Activated naive CD4-positive, alpha-beta T cell treated with anti-CD3 and anti-CD28 coated beads, Interleukin-2, amount 10 ng/mL, durations not matched to agents 7 days and 5 days (primary cell): ENCODE data around the gene ZCCHC14.
"Not testable (repeated sequence)": the region's sequence is repeated elsewhere in the genome, so short reads cannot be mapped to it uniquely, and the experiment has no call there.

Experiments used
- CTCF ChIA-PET: fragments of 350-600 bp; sonication (Branson Sonifier 250); formaldehyde crosslinking; loops from one replicate; lab custom pipeline; 2021; ENCODE audit warnings: antibody characterized with exemption; lab: Charles Lee
- DNase-seq: peaks from one replicate; pipeline ENCODE4 v3.0.0-alpha.2; 2020
- H3K27ac Mint-ChIP-seq: one replicate; pipeline ENCODE4 v1.8.0; 2021; ENCODE audit warnings: mild to moderate bottlenecking, moderate library complexity, mixed read lengths
- H3K27me3 Mint-ChIP-seq: one replicate; pipeline ENCODE4 v1.8.0; 2021; ENCODE audit warnings: mild to moderate bottlenecking, mixed read lengths
- H3K36me3 Mint-ChIP-seq: one replicate; pipeline ENCODE4 v1.8.0; 2021; ENCODE audit warnings: mixed read lengths
- H3K4me1 Mint-ChIP-seq: one replicate; pipeline ENCODE4 v1.8.0; 2021; ENCODE audit warnings: mixed read lengths
- H3K4me3 Mint-ChIP-seq: one replicate; pipeline ENCODE4 v1.8.0; 2021; ENCODE audit warnings: mild to moderate bottlenecking, moderate library complexity, mixed read lengths
- H3K9me3 Mint-ChIP-seq: one replicate; pipeline ENCODE4 v1.8.0; 2021; ENCODE audit warnings: mixed read lengths

ZCCHC14 gene

DNA sequence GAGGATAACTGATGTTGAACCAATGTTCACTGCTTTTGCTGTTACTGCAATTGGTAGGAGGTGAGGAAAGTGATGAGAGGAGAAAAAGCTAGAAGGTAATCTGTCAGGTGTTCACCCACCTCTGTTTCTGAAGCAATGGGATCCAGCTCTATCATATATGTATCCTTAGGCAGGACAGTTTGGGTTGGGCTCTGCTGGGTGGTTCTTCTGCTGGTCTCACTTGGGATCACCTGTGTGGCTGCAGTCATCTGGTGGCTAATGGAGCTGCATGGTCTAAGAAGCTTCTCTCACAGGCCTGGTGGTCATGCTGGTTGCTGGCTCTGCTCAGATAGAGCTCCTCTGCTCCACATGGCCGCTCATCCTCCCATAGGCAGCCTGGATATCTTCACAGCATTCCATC is 40.2 kb upstream of the ZCCHC14 start:
- CTCF ChIA-PET, result no interaction called here
- no peaks in the 10 kb centered on the region for H3K4me1 Mint-ChIP-seq
- H3K36me3 Mint-ChIP-seq, result no peaks in the 10 kb centered on the region
- peaks cover 20% of the 10 kb centered on the region for H3K9me3 Mint-ChIP-seq
- no peak overlapping the region for H3K4me3 Mint-ChIP-seq
- H3K27ac Mint-ChIP-seq, result no peak overlapping the region
- peaks cover 23% of the 10 kb centered on the region for H3K27me3 Mint-ChIP-seq
- DNase-seq, result no peak

DNA sequence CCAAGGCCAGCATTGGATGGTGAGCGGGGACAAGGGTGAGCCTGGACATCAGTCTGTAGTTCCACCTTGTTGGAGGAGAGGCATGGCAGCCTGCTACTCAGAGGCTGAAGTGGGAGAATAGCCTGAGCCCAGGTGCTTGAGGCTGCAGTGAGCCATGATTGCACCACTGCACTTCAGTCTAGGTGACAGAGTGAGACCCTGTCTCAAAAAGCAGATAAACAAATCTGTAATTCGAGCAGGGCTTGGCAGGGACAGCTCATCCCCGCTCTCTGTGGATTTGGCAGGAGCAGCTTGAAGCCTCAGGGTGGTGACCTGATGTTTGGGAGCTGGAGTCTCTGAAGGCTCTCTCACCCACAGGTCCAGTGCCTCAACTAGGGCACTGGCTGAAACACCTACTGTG is 38.6 kb upstream of the ZCCHC14 start:
- H3K27me3 Mint-ChIP-seq, result peaks cover 33% of the 10 kb centered on the region
- H3K4me1 Mint-ChIP-seq, result no peaks in the 10 kb centered on the region

DNA sequence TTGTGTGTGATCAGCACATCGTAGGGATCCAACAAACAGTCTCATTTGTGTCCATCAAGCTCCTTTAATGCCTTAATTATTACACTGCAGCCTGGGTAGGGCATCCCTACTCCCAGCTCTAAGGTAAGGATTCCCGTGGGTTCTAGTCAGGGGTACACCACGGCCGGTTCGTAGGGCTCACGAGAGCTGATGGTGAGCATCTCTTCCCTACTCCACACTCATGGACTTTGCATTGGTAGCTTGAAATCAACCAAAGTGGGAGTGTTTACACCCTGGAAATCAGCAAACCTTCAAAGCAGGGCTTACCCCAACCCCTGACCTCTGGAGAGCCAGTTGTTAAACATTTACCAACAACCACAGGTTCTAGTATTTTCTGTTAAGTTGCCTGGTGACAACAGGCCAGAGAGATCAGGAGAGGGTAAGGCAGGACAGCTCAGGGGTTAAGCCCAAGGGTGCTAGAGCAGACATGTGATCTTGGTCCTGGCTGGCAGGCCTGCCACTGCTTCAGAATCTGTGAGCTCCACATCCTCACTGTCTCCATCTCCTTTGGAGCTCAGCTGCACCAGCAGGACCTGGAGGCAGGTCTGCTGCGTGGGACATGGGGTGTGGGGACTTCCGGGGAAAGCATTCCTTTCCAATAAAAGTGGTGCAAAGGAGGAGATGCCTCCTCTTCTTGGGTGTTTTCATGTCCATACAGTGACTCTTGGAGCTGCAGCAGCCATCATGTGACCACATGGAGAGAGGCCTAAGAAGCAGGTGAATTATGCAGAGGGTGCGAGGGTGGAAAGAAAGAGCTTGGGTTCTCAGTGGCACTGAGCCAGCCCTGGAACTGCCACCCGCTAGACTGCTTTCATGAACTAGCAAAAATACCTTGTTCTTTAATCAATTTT is 36.1 kb upstream of the ZCCHC14 start:
- H3K27me3 Mint-ChIP-seq, result peaks cover 40% of the 10 kb centered on the region
- no peak for DNase-seq
- CTCF ChIA-PET, result interaction anchor here (1.3 kb wide), 1 partner anchor 106 kb away, joined by 5 read pairs; no protein-coding TSS in a partner anchor
- H3K4me3 Mint-ChIP-seq, result no peak overlapping the region
- H3K36me3 Mint-ChIP-seq, result no peaks in the 10 kb centered on the region
- H3K9me3 Mint-ChIP-seq, result peaks cover 14% of the 10 kb centered on the region
- no peaks in the 10 kb centered on the region for H3K4me1 Mint-ChIP-seq
- no peak overlapping the region for H3K27ac Mint-ChIP-seq

More for the DNA sequence above, 38.6 kb upstream of the ZCCHC14 start:
- Mint-ChIP-seq H3K4me3 (no peak overlapping the region), H3K27ac (no peak overlapping the region), H3K36me3 (no peaks in the 10 kb centered on the region), H3K9me3 (peaks cover 16% of the 10 kb centered on the region)
- DNase-seq, result no peak
- CTCF ChIA-PET, result no interaction called here

DNA sequence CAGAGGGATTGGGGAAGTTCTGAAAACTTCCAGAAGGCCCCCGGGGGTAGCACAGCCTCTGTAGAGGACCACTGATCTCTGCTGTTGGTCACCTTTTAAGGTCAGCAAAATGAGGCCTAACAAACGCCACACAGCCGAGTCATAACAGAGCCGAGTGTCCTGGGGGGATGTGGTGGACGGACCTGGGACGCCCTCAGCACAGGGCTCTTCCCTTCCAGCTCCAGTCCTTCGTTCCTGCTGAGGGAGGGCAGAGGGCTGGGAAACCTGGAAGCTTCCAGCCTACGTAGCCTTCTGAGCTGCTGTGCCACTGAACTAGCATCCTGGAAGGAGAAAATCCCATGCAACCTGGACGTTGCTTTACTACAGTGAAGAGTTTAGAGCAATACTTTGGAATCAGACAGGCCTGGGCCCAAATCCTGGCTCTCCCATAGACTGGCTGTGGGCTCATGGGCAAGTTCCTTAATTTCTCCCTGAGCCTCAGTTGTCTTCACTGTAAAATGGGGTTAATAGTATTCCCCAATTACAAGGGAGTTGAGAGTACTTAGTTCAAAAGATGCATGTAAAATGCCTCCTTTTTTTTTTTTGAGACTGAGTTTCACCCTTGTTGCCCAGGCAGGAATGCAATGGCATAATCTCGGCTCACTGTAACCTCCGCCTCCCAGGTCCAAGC is 34.4 kb upstream of the ZCCHC14 start:
- CTCF ChIA-PET, result no interaction called here
- Mint-ChIP-seq H3K27ac (no peak overlapping the region), H3K4me3 (no peak overlapping the region), H3K36me3 (no peaks in the 10 kb centered on the region), H3K9me3 (peaks cover 5% of the 10 kb centered on the region), H3K27me3 (peaks cover 40% of the 10 kb centered on the region), H3K4me1 (no peaks in the 10 kb centered on the region)
- no peak for DNase-seq

DNA sequence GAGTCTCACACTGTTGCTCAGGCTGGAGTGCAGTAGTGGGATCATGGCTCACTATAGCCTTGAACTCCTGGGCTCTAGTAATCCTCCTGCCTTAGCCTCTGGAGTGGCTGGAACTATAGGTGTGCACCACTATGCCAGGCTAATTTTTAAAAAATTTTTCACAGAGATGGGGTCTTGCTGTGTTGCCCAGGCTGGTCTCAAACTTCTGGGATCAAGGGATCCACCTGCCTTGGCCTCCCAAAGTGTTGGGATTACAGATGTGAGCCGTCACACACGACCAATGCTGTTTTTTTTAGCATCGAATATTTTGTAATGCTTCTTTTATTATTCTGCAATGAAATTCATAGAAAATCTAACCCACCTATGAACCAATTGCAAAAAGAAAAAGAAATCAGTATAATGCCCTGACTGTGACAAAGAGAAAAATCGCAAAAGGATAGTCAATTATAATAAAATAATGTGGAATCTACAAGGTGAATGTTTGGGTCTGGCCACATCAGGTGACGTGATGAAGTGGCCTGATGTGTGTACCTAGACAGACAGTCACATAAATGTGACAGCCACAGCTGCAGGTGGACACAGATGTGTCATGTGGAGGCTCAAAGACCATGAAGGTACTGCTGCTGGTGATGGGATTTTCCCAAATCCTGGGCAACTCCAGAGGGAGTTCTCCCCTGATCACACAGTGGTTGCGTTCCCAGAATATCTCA is 33.6 kb upstream of the ZCCHC14 start:
- peaks cover 5% of the 10 kb centered on the region for H3K9me3 Mint-ChIP-seq

DNA sequence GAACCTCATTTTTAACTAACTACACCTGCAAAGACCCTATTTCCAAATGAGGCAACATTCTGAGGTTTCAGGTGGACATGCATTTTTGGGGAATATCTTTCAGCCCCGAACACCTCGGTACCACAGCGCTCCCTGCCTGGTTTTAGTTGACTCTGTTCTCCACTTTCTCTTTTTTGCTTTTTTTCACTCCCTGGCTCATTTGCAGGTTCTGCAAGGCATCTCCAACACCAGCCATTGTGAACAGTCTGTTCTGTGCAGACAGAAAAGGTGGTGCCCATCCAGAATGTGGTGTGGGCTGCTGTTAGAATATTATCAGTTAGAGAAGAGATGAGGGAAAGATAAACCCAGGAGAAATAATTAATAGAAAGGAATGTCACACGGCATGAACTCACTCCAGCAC is 32.5 kb upstream of the ZCCHC14 start:
- Mint-ChIP-seq H3K4me1 (no peaks in the 10 kb centered on the region), H3K27ac (no peak overlapping the region), H3K4me3 (no peak overlapping the region), H3K36me3 (no peaks in the 10 kb centered on the region), H3K27me3 (peaks cover 37% of the 10 kb centered on the region), H3K9me3 (peaks cover 5% of the 10 kb centered on the region)
- CTCF ChIA-PET, result no interaction called here
- DNase-seq, result no peak

More for the DNA sequence above, 33.6 kb upstream of the ZCCHC14 start:
- Mint-ChIP-seq H3K4me3 (no peak overlapping the region), H3K4me1 (no peaks in the 10 kb centered on the region), H3K27me3 (peaks cover 40% of the 10 kb centered on the region), H3K36me3 (no peaks in the 10 kb centered on the region), H3K27ac (no peak overlapping the region)
- CTCF ChIA-PET, result no interaction called here
- DNase-seq, result no peak

DNA sequence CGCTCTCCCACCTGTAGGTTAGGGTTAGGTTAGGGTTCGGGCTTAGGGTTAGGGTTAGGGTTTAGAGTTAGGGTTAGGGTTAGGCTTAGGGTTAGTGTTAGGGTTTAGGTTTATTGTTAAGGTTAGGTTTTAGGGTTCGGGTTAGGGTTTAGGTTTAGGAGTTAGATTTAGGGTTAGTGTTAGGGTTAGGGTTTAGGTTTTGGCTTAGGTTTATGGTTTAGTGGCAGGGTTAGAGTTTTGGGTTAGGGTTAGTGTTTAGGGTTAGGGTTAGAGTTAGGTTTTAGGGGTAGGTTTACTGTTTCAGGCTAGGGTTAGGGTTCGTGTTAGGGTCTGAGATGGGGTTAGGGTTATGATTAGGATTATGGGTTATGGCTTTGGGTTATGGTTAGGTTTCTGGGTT is 31.6 kb upstream of the ZCCHC14 start:
- Mint-ChIP-seq H3K4me3 (no peak overlapping the region), H3K9me3 (peaks cover 3% of the 10 kb centered on the region), H3K36me3 (no peaks in the 10 kb centered on the region), H3K27me3 (peaks cover 37% of the 10 kb centered on the region), H3K27ac (no peak overlapping the region), H3K4me1 (no peaks in the 10 kb centered on the region)
- no peak for DNase-seq
- CTCF ChIA-PET, result no interaction called here

DNA sequence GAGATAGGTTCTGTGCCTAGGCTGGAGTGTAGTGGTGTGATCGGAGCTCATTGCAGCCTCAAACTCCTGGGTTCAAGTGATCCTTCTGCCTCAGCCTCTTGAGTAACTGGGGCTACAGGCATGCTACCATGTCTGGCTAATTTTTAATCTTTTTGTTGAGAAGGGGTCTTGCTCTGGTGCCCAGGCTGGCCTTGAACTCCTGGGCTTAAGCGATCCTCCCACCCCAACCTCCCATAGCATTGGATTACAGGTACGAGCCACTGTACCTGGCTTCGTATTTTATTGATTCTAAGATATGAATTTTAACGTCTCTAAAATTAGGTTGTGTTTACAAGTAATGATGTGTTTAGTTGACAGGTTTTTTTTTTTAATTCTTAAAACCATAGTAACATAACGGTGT is 30.8 kb upstream of the ZCCHC14 start:
- H3K4me3 Mint-ChIP-seq, CTCF ChIA-PET, H3K9me3 Mint-ChIP-seq: not testable (repeated sequence)

DNA sequence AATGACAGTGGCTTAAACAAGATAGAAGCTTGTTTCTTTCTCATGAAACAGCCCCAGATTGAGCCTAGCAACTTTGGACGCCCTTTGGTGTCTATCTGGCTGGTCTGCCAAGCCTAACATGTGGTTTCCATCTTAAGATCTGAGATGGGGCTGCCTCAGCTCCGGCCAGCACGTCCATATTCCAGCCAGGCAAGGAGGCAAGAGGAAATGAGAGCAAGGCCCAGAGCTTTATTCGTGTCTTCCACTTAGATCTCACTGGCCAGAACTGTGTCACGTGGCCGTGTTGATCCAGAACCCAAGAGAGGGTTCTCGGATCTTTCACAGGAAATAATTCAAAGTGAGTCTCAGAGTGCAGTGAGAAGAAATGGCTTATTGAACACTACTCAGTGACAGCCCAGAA is 28.9 kb upstream of the ZCCHC14 start:
- H3K4me1 Mint-ChIP-seq, H3K9me3 Mint-ChIP-seq, CTCF ChIA-PET, H3K27ac Mint-ChIP-seq, DNase-seq, H3K36me3 Mint-ChIP-seq, H3K4me3 Mint-ChIP-seq: not testable (repeated sequence)
- peaks cover 38% of the 10 kb centered on the region for H3K27me3 Mint-ChIP-seq

More for the DNA sequence above, 30.8 kb upstream of the ZCCHC14 start:
- DNase-seq, H3K4me1 Mint-ChIP-seq, H3K36me3 Mint-ChIP-seq, H3K27ac Mint-ChIP-seq: not testable (repeated sequence)
- H3K27me3 Mint-ChIP-seq, result peaks cover 34% of the 10 kb centered on the region

DNA sequence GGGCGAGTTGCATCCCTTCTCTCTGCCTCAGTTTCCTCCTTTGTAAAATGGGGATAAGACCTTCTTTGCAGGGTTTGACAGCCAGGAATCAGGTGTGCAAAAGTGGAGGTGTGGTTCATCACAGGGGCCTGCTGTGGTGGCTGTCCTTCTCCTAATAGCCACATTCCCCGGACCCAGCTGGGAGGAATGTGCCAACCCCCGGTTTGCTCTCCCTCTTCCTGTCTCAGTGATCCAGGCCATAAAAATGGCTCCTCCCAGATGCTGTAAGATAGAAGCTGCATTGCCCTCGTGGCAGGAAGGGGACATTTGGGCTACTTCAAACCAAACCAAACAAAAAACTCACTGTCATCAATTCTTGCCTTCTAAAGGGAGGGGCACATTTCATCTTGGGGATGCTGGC is 26.3 kb upstream of the ZCCHC14 start:
- DNase-seq, H3K27ac Mint-ChIP-seq, H3K9me3 Mint-ChIP-seq, H3K36me3 Mint-ChIP-seq, H3K4me3 Mint-ChIP-seq, H3K4me1 Mint-ChIP-seq: not testable (repeated sequence)
- CTCF ChIA-PET, result interaction anchor here (0.9 kb wide), 1 partner anchor 103 kb away, joined by 3 read pairs; no protein-coding TSS in a partner anchor
- peaks cover 34% of the 10 kb centered on the region for H3K27me3 Mint-ChIP-seq

DNA sequence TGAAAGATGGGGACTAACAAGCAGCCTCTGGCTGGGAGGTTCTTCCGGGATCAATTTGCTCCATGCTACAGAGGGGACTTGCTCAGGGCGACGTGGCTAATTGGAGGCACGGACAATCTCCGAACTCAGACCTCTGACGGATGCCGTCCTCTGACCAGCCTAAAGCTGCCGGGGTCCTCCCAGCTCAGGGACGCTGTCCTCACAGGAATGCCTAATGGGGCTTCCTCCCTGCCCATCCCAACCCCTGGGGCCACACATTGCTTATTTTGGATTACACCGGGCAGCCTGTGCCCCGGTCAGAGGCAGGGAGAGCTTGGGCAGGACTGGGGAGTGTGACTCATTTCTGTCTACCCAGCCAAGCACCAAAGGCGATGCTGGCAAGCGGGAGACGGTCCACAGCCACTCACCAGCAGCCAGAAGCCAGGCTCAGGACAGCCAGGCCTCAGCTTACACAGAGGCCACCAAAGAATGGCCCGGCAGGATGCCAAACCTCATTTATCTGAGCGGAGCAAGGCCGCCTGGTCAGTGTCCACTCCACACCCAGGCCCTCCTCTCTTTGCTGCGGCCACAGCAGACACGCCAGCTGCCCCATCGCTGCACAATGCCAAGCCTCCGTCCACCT is 25.7 kb upstream of the ZCCHC14 start:
- H3K36me3 Mint-ChIP-seq, H3K4me1 Mint-ChIP-seq, DNase-seq, H3K4me3 Mint-ChIP-seq, CTCF ChIA-PET, H3K27ac Mint-ChIP-seq, H3K9me3 Mint-ChIP-seq: not testable (repeated sequence)
- peaks cover 33% of the 10 kb centered on the region for H3K27me3 Mint-ChIP-seq

DNA sequence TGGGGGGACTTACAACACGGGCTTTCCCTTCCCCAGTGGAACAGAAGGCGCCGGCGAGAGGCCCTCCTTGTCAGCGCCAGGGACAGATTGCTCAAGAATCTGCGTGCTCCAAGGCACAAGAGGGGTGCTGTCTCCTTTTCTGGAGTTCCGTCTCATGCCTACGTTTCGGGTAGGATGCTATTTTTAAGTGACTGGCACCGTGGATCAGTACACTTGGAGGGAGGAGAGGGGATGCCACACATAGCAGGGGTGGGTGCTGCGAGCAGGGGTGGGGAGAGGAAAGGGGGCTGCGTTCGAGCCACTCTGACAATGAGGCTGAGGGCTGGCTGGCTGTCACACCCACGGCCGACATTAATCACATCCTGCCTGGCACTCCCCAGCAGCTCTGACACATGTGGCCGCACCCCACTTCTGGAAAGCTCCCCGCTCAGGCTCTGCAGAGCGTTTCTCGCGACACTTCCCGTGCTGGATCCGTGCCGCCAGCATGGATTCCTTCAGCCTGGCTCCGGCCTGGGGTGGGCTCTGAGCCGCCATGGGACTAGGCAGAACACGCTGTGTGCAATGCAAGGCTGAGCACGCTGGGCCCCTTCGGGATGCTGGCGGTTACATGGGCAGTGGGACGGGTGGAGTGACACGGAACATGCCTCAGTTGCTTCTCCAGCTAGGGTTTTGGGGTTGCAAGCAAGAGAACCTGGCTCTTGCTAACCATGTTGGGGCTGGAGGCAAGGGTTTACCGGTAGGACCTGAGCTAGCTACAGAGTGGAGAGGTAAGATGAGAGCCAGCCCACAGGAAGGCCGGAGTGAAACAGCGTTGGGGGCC is 25.0 kb upstream of the ZCCHC14 start:
- CTCF ChIA-PET, DNase-seq: not testable (repeated sequence)

DNA sequence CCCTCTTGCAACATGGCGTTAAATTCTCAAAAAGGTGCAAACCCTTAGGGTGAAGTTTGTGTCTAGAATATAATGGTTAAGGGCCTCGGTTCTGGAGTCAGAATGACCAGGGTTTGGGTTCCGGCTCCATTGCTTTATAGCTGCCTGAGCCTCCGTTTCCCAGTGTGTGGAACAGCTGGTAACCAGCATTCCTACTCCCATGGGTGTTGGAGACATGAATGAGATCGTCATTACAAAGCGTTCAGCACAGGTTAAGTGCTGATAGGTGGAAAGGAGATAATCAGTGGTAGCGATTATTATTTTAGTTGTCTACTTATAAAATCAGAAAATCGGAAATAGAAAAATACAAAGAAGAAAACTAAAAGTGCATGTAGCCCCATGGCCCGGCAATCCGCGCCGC is 23.5 kb upstream of the ZCCHC14 start:
- Mint-ChIP-seq H3K36me3 (no peaks in the 10 kb centered on the region), H3K4me1 (no peaks in the 10 kb centered on the region), H3K27ac (no peak overlapping the region), H3K27me3 (peaks cover 33% of the 10 kb centered on the region), H3K9me3 (no peaks in the 10 kb centered on the region), H3K4me3 (no peak overlapping the region)
- CTCF ChIA-PET, result no interaction called here
- DNase-seq, result no peak

More for the DNA sequence above, 25.0 kb upstream of the ZCCHC14 start:
- H3K27me3 Mint-ChIP-seq, result peaks cover 33% of the 10 kb centered on the region
- H3K36me3 Mint-ChIP-seq, H3K9me3 Mint-ChIP-seq, H3K4me3 Mint-ChIP-seq, H3K4me1 Mint-ChIP-seq, H3K27ac Mint-ChIP-seq: not testable (repeated sequence)
